ENCODE results near the gene CDC42EP3.

CDC42EP3 gene

GRCh38 chr2:37619230-37619958, 52.0 kb downstream of the CDC42EP3 start:
- no peak for DNase-seq

DNA sequence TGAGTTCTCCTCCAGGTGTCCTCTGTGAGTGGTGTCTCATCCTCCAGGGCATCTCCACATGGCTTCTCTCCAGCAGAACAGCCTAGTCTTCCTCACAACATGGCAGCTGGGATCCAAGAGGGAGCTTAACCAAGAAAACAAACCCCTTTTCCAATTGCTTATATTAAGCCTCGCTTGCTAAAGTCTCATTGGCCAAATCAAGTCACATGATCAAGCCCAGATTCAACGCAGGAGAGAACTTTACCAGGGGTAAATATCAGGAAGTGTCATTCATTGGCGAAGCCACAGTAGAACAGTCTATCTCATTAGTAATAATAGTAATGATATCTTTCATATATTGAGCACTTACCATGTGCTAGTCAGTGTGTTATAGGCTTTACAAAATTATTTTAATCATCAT, 53.1 kb downstream of the CDC42EP3 start:
- no peak for DNase-seq

- no peak for DNase-seq
Measured at GRCh38 chr2:37617119-37617892, 54.1 kb downstream of the CDC42EP3 start.

DNA sequence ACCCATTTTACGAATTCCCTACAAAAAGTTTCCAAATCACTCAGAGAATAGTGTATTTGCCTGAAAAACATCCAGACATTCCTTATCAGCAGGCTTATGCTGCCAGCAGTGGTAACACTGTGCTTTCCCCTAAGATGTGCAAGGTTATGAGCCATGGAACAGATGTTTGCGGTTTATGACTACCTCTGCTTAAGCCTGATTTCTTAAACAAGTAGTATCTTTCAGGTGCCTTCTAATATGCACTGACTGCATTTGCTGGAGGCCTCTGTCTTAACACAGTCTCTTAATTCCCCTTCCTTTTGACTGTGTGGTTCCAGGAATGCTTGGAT, 54.8 kb downstream of the CDC42EP3 start:
- DNase-seq: no peak

DNA sequence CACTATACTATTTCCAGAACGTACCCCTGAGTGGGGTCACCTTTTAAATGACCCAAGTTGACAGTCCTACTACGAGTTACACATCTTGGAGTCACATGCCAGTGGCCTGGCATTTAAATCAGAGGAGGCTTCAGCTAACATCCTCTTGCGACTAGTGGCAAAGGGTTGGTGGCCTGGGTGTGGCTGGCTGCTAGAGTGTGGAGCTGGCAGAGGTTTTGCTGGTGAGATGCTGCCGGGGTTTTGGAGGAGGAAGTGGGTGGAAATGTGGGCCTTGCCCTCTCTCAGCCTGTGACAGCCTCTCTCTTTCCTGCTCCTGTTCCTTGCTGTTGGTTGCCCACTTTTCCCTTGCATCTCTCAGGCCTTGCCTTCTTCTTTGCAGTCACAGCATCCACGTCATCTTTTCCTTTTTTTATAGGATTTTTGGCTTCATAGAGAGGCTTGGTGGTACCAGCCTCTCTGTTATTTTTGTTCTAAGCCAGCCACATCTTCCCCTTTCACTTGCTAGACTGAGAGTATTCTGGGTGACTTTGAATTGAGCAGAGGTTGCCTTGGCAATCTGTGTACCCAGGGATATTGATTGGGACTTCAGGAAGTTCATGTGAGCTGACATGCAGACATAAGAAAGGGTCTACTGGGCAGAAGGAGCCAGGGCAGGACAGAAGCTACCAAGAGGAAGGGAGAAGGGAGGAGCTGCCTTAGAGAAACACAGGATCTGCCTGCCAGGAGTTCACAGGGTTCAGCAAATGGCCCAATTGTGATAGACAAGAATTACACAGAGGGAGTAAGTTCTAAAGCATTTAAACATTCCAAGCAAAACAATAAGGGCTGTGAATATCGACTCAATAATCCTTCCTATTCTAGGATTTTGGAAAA, 55.4 kb downstream of the CDC42EP3 start:
- peak in 1 of 56 donors; percentile 10 for DNase-seq

- peak in 19 of 56 donors; percentile 3 to 65 (median 34) for DNase-seq
Measured at GRCh38 chr2:37614061-37614738, 57.2 kb downstream of the CDC42EP3 start.

- no peak for DNase-seq
Measured at GRCh38 chr2:37612382-37612781, 59.1 kb downstream of the CDC42EP3 start.

- no peak for DNase-seq
Measured at GRCh38 chr2:37610638-37611289, 60.7 kb downstream of the CDC42EP3 start.

GRCh38 chr2:37609782-37610181, 61.7 kb downstream of the CDC42EP3 start:
- DNase-seq: no peak

DNA sequence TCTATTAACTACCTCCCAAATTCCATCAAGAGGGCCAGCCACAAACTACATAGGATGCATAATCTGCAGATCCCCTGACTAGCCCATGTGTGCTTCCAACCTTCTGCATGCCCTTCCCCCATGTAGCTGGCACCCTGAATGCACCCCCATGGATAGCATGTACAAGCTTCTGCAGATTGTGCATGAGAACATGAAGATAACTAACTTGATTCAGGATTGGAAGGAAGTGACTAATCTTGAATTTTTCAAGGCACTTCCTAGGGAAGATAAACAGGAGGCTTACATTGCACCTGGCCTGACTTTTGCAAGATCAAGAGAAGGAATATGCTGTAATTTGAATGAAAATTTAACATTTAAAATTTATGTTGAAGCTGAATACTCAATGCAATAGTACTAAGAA, 66.7 kb downstream of the CDC42EP3 start:
- DNase-seq: no peak

- no peak for DNase-seq
Measured at GRCh38 chr2:37602702-37603101, 68.7 kb downstream of the CDC42EP3 start.

DNA sequence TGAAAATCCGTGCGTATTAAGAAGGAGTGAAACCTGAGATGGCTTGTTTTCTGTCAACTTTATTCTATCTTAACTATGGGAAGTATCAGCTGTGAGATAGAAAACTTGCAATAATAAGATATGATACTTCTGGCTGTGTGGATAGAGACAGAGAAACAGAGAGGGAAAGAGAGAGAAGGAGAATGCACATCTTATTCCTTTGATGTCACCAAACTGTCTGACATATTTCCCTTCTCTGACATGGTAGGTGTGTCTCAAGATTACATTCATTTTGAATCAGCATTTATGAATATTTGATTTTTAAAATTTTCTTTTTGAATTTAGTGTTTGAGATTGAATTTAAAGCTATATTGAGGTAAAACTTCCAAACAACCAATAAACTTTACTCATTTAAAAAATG, 69.4 kb downstream of the CDC42EP3 start:
- DNase-seq: no peak

DNA sequence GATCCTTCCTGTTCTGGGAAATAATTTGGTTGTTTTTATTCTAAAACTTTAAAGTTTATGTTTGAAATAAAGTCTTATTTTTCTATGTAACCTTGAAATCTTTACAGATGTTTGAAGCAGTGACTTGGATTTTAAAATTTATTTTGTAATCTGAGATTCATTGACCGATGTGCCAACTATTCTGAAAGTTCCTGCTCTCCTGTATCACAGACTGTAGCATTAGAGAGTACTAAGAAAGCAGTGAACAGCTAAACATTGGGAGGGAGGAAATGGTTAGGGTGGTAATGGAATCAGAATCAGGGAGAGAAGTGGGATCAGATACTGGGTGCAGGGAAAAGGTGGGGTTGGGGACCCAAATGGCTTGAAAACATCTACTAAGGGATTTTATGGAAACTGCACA, 69.9 kb downstream of the CDC42EP3 start:
- DNase-seq: no peak

DNA sequence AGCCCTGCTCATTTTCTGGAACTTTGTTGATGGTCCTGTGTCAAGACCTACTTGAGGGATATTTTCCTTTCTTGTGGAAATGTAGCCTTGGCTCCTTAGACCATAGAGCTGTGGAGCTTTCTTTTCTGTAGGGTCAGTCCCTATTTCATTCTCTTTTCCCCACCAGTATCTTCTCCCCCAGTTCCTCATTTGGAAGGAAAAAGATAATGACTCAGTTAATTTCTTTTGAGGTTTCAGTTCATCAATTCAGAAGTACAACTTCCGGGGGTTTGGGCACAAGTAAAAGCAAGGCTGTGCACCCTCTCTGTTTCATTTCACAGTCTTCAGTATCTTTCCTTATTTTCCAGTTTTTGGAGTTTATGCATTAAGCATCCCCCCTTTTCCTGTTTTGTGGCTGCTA, 70.7 kb downstream of the CDC42EP3 start:
- no peak for DNase-seq

DNA sequence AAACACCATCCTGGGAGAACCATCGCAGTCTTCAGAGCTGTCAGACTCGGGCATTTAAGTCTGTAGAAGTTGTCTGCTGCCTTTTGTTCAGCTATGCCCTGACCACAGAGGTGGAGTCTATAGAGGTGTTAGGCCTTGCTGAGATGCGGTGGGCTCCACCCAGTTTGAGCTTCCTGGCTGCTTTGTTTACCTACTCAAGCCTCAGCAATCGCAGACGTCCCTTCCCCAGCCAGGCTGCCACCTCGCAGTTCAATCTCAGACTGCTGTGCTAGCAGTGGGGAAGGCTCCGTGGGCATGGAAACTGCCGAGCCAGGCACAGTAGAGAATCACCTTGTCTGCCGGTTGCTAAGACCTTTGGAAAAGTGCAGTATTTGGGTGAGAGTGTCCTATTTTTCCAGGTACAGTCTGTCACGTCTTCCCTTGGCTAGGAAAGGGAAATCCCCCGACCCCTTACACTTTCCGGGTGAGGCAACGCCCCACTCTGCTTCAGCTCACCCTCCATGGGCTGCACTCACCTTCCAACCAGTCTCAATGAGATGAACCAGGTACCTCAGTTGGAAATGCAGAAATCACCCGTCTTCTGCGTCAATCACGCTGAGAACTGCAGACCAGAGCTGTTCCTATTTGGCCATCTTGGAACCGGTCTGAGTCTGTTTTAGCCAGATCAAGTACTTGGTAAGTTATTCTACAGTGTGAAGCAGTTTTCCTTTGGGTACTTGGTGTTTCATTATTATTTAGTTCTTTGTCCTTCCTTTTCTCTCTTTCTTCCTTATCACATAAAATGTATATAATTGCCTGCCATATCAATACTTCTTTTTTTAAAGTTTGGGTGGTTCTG, 71.5 kb downstream of the CDC42EP3 start:
- no peak for DNase-seq

GRCh38 chr2:37593694-37594093, 77.7 kb downstream of the CDC42EP3 start:
- no peak for DNase-seq

GRCh38 chr2:37593024-37593423, 78.4 kb downstream of the CDC42EP3 start:
- DNase-seq: no peak

All from nucleus accumbens (tissue), 56 donors.